ENCODE measurements around the gene FGFR3.
A peak's percentile ranks its signal among the peaks of the same experiment; 100 is the strongest.

FGFR3 gene

GRCh38 chr4:1756893-1757779 lies 36.0 kb upstream of the FGFR3 start:
- DNase-seq: no peak

- no peak for DNase-seq
These were observed 35.3 kb upstream of the FGFR3 start for GRCh38 chr4:1757836-1758235.

DNA sequence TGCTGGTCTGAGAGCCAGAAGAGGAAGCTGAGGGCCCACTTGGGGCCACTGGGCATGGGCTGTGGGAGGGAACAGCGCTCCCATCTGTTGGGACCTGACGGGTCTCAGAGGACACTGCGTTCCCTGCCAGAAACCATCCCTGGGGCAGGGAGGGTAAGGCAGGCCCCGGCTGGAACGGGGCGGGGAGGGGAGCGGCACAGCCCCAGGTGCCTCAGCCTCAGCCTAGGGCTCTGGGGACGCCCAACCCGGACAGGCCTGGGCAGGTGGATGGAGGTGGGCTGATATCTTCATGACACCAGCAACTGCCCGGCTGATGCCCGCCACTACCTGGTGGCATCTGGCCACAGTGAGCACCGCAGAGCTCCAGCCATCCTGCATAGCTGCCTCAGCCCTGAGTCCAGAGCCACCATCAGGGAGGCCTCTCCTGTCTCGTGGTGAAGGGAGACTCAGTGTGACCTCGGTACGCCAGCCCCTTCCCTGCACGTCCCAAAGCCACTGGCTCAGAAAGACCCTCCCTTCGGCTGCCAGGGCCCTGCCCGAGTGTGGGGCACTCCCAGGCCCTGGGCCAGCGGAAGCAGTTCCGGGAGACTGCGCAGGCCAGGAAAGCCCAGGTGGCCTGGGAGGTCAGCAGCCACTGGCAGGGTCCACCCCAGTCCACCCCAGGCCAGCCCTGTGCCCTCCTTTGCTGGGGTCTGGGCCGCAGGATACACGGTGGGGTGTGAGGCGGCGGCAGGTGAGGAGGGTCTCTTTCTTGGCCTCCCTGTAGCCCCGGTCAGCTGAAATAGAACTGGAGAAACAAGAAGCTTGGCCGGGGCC lies 34.6 kb upstream of the FGFR3 start:
- DNase-seq: no peak

- DNase-seq: no peak
These were observed 33.8 kb upstream of the FGFR3 start for GRCh38 chr4:1759170-1759817.

- DNase-seq: no peak
These were observed 33.3 kb upstream of the FGFR3 start for GRCh38 chr4:1759818-1760223.

- no peak for DNase-seq
These were observed 32.5 kb upstream of the FGFR3 start for GRCh38 chr4:1760521-1761071.

GRCh38 chr4:1761130-1761689 lies 31.9 kb upstream of the FGFR3 start:
- DNase-seq: no peak

DNA sequence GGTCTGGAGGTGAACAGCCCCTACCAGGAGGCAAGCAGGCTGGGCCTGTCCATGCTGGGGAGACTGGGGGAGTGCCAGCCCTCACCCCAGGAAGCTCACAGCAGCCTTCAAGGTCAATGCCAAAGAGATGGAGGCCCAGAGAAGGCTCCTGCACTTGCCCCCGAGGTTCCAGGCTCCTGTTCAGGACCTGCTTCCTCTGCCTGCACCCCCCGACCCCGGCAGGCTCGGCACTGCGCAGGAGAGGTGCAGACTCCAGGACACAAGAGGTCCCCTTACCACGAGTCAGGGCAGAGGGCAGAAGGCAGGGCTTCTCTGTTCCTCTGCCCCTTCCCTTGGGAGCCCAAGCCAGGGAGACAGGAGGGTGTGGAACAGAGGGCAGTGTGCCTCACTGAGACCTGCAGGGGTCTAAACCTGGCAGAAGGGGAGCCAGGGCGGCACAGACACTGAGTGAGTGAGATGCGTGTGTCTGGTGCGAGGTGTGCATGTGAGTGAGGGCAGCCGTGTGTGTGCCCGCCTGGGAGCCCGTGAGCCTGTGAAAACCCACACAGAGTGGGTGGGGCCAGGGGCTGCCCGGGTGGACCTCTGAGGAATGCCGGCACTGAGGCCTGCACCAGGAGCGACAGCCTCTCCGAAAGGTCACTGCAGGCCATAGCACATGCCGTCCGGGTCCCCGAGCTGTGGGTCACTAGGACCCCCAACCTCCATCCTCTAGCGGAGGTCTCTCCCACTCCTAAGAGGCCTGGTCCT lies 30.7 kb upstream of the FGFR3 start:
- DNase-seq: no peak

DNA sequence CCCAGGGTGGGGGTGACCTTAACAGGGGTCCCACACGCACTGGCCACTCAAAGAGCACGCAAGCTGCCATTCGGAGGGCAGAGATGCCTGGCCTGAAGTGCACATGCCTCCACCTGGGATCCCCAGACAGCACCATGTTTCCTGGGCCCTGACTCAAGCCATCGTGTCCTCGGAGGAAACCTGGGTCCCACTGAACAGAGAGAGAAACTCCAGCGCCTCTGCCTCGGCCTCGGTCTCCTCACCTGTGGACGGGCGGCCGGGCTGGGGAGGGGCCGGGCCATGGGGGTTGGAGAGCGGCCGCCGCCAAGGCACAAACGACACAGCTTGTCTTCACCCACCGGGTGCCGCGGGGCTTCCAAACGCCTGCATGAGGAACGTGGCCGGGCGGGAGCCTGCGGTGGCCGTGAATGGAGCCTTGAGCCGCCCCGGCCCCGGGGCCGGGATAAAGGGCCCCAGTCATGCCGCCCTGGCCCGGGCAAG lies 30.0 kb upstream of the FGFR3 start:
- DNase-seq: no peak

- no peak for DNase-seq
These were observed 29.5 kb upstream of the FGFR3 start for GRCh38 chr4:1763550-1764080.

DNA sequence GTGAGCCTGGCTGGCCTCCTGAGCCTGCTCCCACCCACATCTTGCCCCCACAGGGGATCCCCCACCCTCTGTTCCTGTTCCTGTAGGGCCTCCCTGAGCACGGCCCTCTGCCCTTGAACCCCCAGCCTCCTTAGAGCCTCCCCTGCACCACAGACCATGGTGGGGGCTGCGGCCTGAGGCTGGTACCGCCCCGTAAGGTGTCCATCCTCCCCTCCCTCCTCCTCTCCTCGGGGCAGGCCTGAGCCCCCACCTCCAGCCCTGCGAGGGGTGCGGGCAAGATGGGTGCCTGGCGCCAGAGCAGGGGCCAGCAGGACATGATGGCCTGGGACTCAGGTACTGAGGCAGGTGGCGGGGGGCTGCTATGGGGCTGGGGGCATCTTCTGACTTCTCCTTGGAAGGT lies 28.4 kb upstream of the FGFR3 start:
- no peak for DNase-seq

- DNase-seq: no peak
These were observed 27.6 kb upstream of the FGFR3 start for GRCh38 chr4:1765409-1766072.

DNA sequence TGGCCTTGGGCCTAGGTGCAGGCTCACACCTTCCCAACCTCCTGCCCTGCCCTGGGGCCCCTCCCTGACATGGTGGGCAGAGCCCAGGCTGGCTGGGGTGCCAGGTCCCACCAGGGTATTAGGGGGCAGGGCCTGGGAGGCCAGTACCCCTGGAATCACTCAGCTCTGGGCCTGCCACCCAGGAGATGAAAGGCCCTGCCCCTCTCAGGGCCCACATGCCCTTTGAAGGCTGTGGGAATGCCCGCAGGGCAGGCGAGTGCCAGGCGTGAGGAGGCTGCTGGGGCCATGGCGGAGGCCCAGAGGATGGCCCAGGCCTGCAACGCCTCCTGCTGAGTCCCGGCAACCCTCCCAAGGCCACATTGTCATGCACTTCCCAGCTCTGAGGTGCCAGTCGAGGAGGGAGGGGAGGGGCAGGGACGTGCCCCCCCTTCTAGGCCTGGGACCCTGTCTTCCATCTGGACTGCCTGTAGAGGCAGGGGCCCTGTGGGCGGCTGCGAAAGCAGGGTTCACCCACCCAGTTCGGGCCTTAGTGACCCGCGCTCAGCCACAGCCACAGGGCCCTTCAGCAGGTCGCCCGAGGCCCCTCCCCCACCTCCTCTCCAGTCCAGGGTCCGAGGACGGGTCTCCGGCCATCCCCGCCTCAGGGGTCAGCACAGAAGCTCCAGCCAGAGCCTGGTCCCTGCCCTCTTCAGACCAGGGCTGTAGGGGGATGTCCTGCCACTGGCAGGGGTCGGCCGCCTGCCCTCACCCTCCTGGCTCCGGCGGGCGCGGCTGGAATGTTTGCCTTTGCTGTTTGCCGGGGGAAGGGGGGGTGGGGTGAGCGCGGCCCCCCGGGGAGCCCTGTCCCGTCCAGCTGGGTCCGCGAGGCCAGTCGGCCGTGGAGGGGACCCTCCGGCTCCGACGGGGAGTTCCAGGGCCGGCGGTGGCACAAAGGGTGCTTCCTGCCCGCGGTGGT lies 26.7 kb upstream of the FGFR3 start:
- no peak for DNase-seq

DNA sequence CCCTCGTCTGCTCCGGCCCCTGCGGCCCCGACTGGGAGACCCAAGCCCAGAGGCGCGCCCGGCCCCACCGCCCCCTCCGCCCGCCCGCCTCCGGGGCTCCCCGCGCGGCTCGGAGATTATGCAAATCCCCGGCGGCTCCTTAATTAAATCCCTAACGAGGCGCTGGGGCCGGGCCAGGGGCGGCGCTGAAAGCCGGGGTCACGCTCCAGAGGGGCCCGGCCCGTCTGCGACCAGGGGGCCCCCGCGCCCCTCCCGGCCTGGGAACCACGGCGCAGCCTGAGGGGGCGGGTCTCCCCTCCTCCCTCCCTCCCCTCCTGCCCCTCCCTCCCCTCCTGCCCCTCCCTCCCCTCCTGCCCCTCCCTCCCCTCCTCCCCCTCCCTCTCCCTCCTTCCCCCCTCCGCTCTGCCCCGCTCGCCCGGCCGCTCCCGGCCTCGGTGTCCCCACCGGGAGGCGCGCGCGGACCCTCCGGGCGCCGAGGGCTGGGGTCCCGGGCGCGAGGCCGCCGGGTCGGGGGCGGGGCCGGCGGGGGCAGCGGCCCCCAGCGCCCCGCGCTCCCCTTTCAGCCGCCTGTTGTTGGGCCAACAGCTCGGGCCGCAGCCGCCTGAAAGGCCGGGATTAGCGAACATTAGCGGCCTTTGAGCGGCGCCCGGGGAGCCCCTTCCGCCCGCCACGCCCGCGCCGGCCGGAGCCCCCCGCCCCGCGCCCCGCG lies 25.9 kb upstream of the FGFR3 start:
- DNase-seq: no peak

DNA sequence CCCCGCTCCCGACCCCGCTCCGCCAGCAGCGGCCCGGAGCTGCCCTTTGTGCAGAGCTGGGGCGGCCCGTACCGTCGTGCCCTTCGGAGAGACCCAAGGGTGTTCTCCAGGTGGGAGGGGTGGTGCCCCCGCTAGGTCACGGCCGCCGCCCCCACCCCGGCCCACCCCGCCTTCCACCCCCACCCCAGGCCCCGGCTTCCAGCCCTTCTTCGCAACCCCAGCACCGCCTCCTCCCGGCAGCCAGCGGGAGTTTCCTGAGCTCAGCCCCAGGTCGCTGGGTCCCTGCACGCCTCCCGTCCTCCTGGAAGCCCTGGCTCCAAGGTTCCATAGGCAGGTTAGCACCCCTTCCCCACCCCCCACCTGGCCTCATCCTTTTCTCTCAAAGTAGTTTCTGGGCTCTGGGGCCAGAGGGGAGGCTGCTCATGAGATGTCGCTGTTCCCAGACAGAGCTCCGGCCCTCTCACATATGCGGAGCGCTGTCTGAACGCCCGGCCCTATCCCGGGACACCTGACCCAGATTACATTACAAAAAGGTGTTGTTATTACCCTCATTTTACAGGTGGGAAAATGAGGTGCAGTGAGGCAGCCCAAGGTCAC lies 25.2 kb upstream of the FGFR3 start:
- DNase-seq: peak; percentile 51 to 61

- no peak for DNase-seq
These were observed 24.6 kb upstream of the FGFR3 start for GRCh38 chr4:1768367-1769034.

- no peak for DNase-seq
These were observed 23.4 kb upstream of the FGFR3 start for GRCh38 chr4:1769692-1770091.

DNA sequence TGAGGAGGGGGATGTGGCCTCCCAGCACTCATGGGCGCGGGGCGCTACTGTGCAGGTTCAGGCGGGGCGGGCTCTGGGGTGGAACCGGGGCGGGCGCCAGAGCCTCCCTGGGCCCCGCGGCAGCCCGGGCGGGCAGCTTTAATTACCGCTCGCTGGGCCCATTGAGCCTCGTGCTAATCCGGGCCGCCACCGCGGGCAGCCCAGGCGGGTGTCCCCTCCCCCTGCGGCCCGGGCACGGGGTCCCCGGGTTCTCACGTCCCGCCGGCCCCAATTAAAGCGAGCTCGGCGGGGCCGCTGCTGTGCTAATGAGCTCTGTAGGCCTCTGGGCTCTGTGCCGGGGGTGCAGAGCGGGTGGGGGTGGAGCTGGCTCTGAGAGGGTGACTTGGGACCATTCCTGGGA lies 22.8 kb upstream of the FGFR3 start:
- no peak for DNase-seq
